Endothelial cell of umbilical vein (primary cell): ENCODE data around the gene ALDH7A1. TPM values are rescaled to one million over a fixed set of nuclear protein-coding genes. Genes with fewer than 3 reads are reported as not detected.

Experiments used
- BruUV-seq: library from RNA; stranded (reverse); fragments of 400-500 nt; replicated peaks from 2 replicates; lab custom pipeline; 2021; lab: Mats Ljungman, UMichigan
- CTCF ChIA-PET: fragments of 300-600, 350-600 bp; sonication (Branson Sonifier 250); formaldehyde crosslinking; loops from one replicate; lab custom pipeline; 2021; ENCODE audit warnings: antibody characterized with exemption, inconsistent platforms; lab: Charles Lee
- POLR2A ChIA-PET: fragments of 300-600, 350-600 bp; sonication (Branson Sonifier 250); formaldehyde crosslinking; loops from one replicate; lab custom pipeline; 2021; ENCODE audit warnings: antibody characterized with exemption, inconsistent platforms; lab: Charles Lee
- DNase-seq: peaks from one replicate; pipeline ENCODE4 v3.0.0-alpha.2; 2011; ENCODE audit warnings: low read depth, low spot score
- FAIRE-seq: peaks from 2 replicates; lab custom pipeline; 2011; peaks lifted over from hg19 to GRCh38; lab: Jason Lieb, UNC
- H2AFZ ChIP-seq: 2 replicates; pipeline ENCODE4 v1.6.0; 2012; ENCODE audit warnings: low read depth, low read length, control low read depth, inconsistent platforms
- H3K27ac ChIP-seq: 2 replicates; pipeline ENCODE4 v1.5.1; 2011; ENCODE audit warnings: low read depth, mild to moderate bottlenecking, control low read depth, low read length, moderate library complexity; ENCODE audit not compliant: insufficient read depth
- H3K27me3 ChIP-seq, 2 experiments: 2 replicates each; pipeline versions ENCODE4 v1.6.0 to v1.6.1; 2011; ENCODE audit warnings: low read length in 2 of 2, mixed read lengths in 1 of 2; ENCODE audit not compliant: control insufficient read depth in 2 of 2, insufficient read depth in 2 of 2
- H3K36me3 ChIP-seq, 2 experiments: 2 replicates in 1 of 2; 3 replicates in 1 of 2; pipeline ENCODE4 v1.5.1; 2011; ENCODE audit warnings: low read length in 2 of 2, mild to moderate bottlenecking in 1 of 2, moderate library complexity in 1 of 2; ENCODE audit not compliant: control insufficient read depth in 2 of 2, insufficient read depth in 2 of 2; ENCODE audit errors: extremely low read depth in 1 of 2
- H3K4me1 ChIP-seq: 3 replicates; pipeline ENCODE4 v1.5.1; 2011; ENCODE audit warnings: mild to moderate bottlenecking, low read length; ENCODE audit not compliant: control insufficient read depth, insufficient read depth; ENCODE audit errors: extremely low read depth
- H3K4me2 ChIP-seq: 2 replicates; pipeline ENCODE4 v1.6.1; 2011; ENCODE audit warnings: low read length, control low read depth, mixed read lengths; ENCODE audit not compliant: insufficient read depth
- H3K4me3 ChIP-seq, 3 experiments: fragments of 200-600 bp in 1 of 3; sonication (generic), shearing (Covaris generic) in 1 of 3; replicated peaks in 1 of 3; 2 replicates each; pipeline ENCODE4 v1.5.1; 2011 to 2016; ENCODE audit warnings: control low read depth in 3 of 3, low read length in 3 of 3, mild to moderate bottlenecking in 2 of 3, inconsistent platforms in 1 of 3, low read depth in 1 of 3, moderate library complexity in 1 of 3; ENCODE audit not compliant: insufficient read depth in 1 of 3
- H3K79me2 ChIP-seq: 2 replicates; pipeline ENCODE4 v1.6.0; 2012; ENCODE audit warnings: low read length, inconsistent platforms; ENCODE audit not compliant: control insufficient read depth, insufficient read depth
- H3K9ac ChIP-seq: replicated peaks from 2 replicates; pipeline ENCODE3; 2011; ENCODE audit warnings: low read length, control low read depth; ENCODE audit not compliant: insufficient read depth; ENCODE audit errors: extremely low read depth
- H3K9me1 ChIP-seq: replicated peaks from 3 replicates; pipeline ENCODE4 v1.6.0; 2011; ENCODE audit warnings: mild to moderate bottlenecking, low read length; ENCODE audit not compliant: control insufficient read depth, insufficient read depth; ENCODE audit errors: extremely low read depth
- H3K9me3 ChIP-seq: replicated peaks from 2 replicates; pipeline ENCODE4 v1.5.1; 2012; ENCODE audit warnings: low read length, inconsistent platforms; ENCODE audit not compliant: control insufficient read depth, insufficient read depth
- H4K20me1 ChIP-seq: replicated peaks from 2 replicates; pipeline ENCODE3; 2011; ENCODE audit warnings: mild to moderate bottlenecking, low read length; ENCODE audit not compliant: control insufficient read depth, insufficient read depth; ENCODE audit errors: extremely low read depth
- EZH2 ChIP-seq: IDR thresholded peaks from 2 replicates; pipeline ENCODE4 v1.6.1; 2012; ENCODE audit warnings: borderline replicate concordance, low read depth, mild to moderate bottlenecking, moderate library complexity, low read length, inconsistent platforms; ENCODE audit not compliant: severe bottlenecking
- FOS ChIP-seq: IDR thresholded peaks from 2 replicates; pipeline ENCODE4 v1.6.1; 2011; ENCODE audit warnings: mild to moderate bottlenecking, low read length, moderate library complexity, borderline replicate concordance; ENCODE audit not compliant: insufficient read depth
- GATA2 ChIP-seq: IDR thresholded peaks from 2 replicates; pipeline ENCODE4 v1.7.0; 2011; ENCODE audit warnings: low read depth, mild to moderate bottlenecking, moderate library complexity, mixed read lengths, low read length; ENCODE audit not compliant: insufficient read length, insufficient read depth
- JUN ChIP-seq: IDR thresholded peaks from 2 replicates; pipeline ENCODE4 v1.6.1; 2011; ENCODE audit warnings: borderline replicate concordance, low read depth; ENCODE audit not compliant: insufficient read length, insufficient read depth
- MAX ChIP-seq: IDR thresholded peaks from 2 replicates; pipeline ENCODE4 v1.6.1; 2011; ENCODE audit not compliant: insufficient read depth, insufficient read length
- MYC ChIP-seq: IDR thresholded peaks from one replicate; pipeline ENCODE4 v1.6.1; 2011; ENCODE audit warnings: mild to moderate bottlenecking, low read depth, low read length
- POLR2A ChIP-seq: IDR thresholded peaks from 2 replicates; pipeline ENCODE4 v1.6.1; 2012; ENCODE audit warnings: low read depth, mild to moderate bottlenecking, control low read depth, low read length
- POLR2AphosphoS5 ChIP-seq: IDR thresholded peaks from 2 replicates; pipeline ENCODE4 v1.6.1; 2012; ENCODE audit warnings: low read depth, mild to moderate bottlenecking, control low read depth, low read length, moderate library complexity; ENCODE audit not compliant: insufficient read depth
- dilution Hi-C: fragments of 300-500 bp; cut with MboI; formaldehyde crosslinking; loops from one replicate; pipeline ENCODE4 v1.15.0; 2019; ENCODE audit warnings: low sequenced_read_pairs; ENCODE audit not compliant: extremely low pct_ligation_motif_present
- intact Hi-C: fragments of 100-400 bp; cut with micrococcal nuclease; formaldehyde crosslinking; loops from one replicate; pipeline ENCODE4 v1.10.0; 2022
- polyA plus RNA-seq, 4 experiments: library from polyadenylated mRNA; depleted of rRNA in 3 of 4; stranded (reverse) in 3 of 4; unstranded in 1 of 4; fragments of >200 nt; gene quantifications; 2 replicates each; pipeline versions ENCODE4 v1.2.1 to v1.2.3, GENCODE V29; 2011 to 2012; ENCODE audit warnings: missing spikeins in 1 of 4
- total RNA-seq: library from RNA; stranded (reverse); gene quantifications from 2 replicates; pipeline ENCODE4 v1.2.3, GENCODE V29; 2021
- TF ChIP-seq, protein P1 (sequence below), 2 donors: IDR thresholded peaks; 1 replicate in 1 of 2; 2 replicates in 1 of 2; pipeline ENCODE4 v1.5.1; 2011; ENCODE audit warnings: low read length in 2 of 2, mild to moderate bottlenecking in 2 of 2, moderate library complexity in 2 of 2, control low read depth in 1 of 2, inconsistent platforms in 1 of 2, low read depth in 1 of 2; ENCODE audit not compliant: insufficient read depth in 1 of 2; ENCODE audit errors: extremely low read depth in 1 of 2

The ALDH7A1 gene
- total and polyA plus RNA-seq, 2 donors (not counting 3 experiments of a cell fraction or from before 2014, with no cell fraction given) = 43.6 to 103 TPM

DNA sequence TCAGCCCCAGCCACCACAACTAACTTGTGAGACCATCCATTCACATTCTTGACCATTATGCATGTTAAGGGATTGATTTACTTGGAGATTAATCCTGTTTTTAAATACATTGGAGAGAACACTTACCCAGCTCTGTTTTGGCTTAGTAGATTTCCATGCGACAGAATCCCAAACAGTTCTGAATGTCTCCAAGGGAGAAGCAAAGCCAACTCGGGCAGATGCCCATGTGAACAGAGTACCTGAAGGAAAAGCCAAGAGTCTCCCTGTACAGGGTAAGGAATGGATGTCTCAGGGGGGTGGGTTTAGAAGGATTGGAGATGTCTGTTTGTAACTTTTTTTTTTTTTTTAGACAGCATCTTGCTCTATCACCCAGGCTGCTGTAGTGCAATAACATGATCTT is 110.8 kb downstream of the ALDH7A1 start:
- ChIA-PET CTCF (no interaction called here), POLR2A (no interaction called here)
- TF ChIP-seq, protein P1, sequence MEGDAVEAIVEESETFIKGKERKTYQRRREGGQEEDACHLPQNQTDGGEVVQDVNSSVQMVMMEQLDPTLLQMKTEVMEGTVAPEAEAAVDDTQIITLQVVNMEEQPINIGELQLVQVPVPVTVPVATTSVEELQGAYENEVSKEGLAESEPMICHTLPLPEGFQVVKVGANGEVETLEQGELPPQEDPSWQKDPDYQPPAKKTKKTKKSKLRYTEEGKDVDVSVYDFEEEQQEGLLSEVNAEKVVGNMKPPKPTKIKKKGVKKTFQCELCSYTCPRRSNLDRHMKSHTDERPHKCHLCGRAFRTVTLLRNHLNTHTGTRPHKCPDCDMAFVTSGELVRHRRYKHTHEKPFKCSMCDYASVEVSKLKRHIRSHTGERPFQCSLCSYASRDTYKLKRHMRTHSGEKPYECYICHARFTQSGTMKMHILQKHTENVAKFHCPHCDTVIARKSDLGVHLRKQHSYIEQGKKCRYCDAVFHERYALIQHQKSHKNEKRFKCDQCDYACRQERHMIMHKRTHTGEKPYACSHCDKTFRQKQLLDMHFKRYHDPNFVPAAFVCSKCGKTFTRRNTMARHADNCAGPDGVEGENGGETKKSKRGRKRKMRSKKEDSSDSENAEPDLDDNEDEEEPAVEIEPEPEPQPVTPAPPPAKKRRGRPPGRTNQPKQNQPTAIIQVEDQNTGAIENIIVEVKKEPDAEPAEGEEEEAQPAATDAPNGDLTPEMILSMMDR (IDR thresholded peaks at IDR 0.05; ENCODE audit: extremely low read depth in 1 of 2, insufficient read depth in 1 of 2, low read depth in 1 of 2, low read length in 2 of 2) = no peak
- TF ChIP-seq MAX (no peak), EZH2 (no peak), MYC (no peak), POLR2AphosphoS5 (no peak), POLR2A (no peak), JUN (no peak), FOS (no peak), GATA2 (no peak)
- Histone ChIP-seq H3K36me3 (no peaks in the 10 kb centered on the region), H3K27ac (no peak overlapping the region), H3K9ac (no peak overlapping the region), H4K20me1 (no peaks in the 10 kb centered on the region), H3K4me2 (no peak overlapping the region), H3K79me2 (no peaks in the 10 kb centered on the region), H3K4me1 (no peaks in the 10 kb centered on the region), H3K27me3 (no peaks in the 10 kb centered on the region), H3K9me1 (no peaks in the 10 kb centered on the region), H2AFZ (no peak overlapping the region), H3K4me3 (no peak overlapping the region), H3K9me3 (no peaks in the 10 kb centered on the region)
- BruUV-seq = no TSS peak
- no peak for FAIRE-seq
- dilution Hi-C loops = no loop called here
- intact Hi-C loops = no loop called here
- DNase-seq = no peak
